Activated effector memory CD4-positive, alpha-beta T cell treated with anti-CD3 and anti-CD28 coated beads, Interleukin-2, amount 50 U/mL, for 16 hours (primary cell): ENCODE results near the gene MTMR12.
"Not testable (repeated sequence)": the region's sequence is repeated elsewhere in the genome, so short reads cannot be mapped to it uniquely, and the experiment has no call there.

ENCODE experiments used
- DNase-seq: peaks from one replicate; pipeline ENCODE4 v3.0.0-alpha.2; 2020

The MTMR12 gene

DNA sequence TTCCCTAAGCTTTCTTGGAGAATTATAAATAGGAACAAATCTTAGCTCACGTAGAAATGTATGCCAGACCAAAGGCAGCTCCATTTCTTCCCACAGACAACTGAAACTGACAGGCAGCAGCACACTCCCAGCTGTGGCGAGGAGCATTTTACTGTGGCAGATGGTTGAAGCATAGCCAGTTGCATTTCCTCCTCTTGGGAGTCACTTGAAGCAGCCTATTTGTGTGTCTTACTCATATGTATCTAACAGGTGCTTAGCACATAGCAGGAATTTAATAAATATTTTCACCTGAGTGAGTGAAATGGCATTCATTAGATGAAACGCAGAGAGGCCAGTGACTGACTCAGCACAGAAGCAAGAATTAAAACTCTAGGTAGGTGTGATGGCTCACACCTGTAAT, 12.3 kb upstream of the MTMR12 start:
- DNase-seq, result no peak

DNA sequence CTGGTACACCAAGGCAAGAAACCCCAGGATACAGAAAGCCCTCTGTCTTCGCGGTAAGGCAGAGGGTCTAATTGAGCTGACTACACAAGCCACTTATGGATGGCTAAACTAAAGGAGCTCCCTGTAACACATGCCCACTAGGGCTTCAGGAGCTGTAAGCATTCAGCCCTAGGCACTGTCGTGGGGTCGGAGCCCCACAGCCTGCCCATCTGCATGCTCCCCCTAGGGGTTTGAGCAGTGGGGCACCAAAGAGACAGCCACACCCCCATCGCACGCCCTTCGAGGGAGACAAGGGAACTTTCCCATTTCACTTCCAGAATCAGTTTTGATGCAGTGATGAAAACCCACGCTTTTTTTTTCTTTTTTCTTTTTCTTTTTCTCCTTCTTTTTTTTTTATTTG, 11.0 kb upstream of the MTMR12 start:
- DNase-seq, result no peak

DNA sequence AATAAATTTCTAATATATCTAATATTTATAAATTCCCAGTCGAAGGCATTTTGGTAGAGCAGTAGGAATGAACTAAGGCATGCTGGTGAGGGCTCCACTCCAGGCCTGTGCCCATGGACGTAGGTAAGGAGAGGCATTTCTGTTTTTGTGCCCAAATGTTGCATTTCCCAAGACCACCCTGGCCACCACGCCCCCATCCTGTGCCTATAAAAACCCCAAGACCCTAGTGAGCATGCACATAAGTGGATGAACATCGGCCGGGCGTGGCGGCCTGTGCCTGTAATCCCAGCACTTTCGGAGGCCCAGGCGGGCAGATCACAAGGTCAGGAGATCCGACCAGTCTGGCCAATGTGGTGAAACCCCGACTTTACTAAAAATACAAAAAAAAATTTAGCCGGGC, 10.1 kb upstream of the MTMR12 start:
- no peak for DNase-seq

DNA sequence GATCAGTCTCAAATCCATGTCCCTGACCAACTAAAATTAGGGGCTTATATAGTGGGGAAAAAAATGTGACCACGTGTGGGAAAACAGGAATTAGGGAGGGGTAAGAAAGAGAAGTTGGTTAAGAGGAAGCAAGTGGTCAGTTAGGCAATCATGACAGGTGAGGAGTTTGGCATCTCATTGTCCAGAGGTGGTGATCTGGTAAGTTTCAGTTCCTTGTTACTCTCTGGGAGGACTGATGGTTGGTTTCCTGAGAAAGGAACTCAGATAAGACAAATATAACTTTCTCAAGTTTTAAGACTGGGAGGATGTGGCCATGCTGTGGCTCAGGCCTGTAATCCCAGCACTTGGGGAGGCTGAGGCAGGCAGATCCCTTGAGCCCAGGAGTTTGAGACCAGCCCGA, 9.0 kb upstream of the MTMR12 start:
- not testable (repeated sequence) for DNase-seq

DNA sequence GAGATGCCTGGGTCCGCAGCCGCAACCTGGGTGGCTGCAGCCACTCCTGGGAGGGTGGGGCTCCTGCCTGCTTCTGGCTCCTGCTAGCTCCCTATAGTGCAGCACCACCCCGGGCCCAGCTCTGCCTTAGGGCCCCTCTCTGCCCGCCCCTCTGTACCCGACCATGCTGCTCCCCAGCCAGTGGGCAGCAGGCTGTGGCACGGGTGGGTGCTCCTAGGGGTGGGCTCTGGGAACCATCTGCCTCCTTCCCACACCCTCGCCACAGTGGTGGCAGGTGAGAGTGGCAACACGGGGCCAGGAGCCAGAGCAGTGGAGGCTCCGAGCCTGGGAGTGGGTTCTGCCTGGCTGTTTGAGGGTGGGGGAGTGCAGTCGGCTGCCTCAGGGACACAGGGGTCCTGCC, 7.8 kb upstream of the MTMR12 start:
- DNase-seq, result no peak

DNA sequence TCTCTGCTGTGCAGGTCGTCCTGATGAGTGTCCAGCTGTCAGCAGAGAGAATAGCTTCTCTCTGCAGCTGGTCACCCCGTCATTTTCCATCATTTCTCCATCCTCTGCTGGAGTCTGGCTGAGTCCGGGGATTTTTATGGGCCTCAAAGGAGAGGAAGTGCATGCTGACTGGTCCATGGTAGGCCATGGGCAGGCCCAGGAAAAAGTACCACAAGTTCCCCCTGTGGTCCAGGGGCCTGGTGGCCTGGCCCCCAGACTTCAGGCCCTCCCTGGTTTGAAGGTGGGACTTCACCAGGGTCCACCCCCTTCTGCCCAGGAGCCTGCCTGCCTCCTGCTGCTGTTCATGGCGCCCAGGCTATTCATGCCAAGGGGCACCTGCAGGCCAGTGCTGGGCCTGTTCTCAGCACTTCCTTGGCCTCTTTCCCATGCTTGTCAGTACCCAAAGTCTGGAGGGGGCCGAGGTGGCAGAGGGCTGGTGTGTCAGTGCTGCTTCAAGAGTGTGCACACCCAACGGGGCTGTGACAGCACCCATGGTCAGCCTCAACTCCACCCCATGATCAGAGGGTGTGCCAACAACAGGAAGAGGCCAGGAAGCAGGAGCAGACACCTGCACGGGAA, 7.3 kb upstream of the MTMR12 start:
- no peak for DNase-seq

DNA sequence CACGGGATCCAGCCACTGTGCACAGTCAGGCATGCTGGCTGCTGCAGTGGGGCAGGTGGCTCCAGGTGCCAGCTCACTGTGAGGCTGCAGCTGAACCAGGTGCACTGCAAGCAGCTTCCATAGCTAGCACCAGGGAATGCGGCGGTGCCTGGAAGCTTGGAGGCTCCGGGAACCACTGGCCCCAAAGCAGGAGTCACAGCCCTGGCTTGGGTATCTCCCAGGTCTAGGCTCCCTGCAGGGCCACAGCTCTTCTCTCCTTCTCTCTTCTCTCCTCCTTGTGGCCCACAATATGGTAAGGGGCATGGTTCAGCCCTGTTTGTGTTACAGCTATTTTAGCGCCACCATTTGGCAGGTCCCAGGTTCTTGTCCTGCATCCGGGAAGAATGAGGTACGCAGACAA, 6.7 kb upstream of the MTMR12 start:
- DNase-seq, result no peak

DNA sequence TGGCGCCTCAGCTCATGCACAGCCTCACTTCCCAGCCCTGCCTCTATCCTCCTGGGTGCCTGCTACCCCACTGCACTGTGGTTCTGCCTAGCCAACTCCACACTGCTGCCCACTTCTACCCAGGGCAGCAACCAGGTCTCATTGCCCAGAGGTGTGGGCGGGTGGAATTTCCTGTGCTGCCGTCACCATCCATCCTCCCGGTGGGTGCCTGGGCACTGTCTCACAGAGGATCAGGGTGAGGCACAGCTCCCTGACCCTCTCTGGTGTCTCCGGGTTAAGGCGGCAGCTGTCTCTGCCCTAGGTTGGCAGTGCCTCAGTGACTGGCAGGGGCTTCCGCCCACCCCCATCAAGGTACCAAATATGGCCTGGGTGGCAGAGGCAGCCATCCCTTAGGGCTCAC, 4.3 kb upstream of the MTMR12 start:
- no peak for DNase-seq

DNA sequence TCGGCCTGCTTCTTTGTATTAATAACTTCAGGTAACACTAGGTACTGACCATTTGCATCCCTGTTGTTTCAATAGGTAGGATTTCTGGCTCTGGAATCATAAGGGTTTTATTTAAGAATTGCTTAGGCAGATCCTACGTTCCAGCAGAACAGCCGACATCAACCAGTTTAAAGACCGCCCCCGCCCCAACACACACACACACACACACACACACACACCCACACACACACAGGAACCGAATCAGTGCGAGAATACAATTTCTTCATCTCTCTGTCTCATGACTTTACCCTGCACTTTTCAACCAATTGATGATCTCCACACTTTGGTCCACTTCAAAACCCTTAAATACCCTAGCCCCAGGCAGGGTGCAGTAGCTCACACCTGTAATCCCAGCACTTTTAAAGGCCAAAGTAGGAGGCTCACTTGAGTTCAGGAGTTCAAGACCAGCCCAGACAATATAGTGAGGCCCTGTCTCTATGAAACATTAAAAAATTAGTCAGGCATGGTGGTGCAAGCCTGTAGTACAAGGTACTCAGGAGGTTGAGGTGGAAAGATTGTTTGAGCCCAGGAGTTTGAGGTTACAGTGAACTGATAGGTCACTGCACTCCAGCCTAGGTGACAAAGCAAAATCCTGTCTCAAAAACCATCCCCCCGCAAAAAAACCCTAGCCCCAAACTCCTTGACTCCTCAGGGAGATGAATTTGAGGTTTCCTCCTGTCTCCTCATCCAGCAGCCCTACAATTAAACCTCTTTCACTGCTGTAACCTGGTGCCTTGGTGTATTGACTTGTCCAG, 2.7 kb upstream of the MTMR12 start:
- no peak for DNase-seq

DNA sequence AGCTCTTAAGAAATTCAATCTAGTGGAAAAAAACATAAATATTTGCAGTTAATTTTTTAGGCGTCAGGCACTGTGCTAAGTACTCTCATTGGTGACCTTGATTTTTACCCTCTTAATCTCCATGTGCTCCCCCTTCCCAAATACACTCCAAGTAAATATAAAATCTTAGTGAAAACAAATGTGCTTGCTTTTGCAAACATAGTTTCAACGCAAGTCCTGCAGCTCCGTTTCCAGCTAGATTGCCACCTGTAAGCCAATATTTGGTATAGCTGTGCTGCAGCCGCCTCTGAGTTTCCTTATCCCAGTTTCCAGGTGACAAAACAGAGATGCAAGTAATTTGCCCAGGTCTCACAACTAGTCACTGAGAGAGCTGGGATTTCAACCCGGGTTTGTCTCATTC, 1.9 kb upstream of the MTMR12 start:
- DNase-seq, result no peak

DNA sequence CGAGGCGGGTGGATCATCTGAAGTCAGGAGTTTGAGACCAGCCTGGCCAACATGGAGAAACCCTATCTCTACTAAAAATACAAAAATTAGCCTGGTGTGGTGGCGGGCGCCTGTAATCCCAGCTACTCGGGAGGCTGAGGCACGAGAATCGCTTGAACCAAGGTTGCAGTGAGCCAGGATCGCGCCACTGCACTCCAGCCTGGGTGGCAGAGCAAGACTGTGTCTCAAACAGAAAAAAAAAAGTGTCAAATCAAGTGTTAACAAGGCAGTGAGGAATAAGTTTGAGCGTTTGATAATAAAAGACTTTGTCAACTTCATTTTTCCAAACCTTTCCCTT, 1.4 kb upstream of the MTMR12 start:
- DNase-seq, result not testable (repeated sequence)

DNA sequence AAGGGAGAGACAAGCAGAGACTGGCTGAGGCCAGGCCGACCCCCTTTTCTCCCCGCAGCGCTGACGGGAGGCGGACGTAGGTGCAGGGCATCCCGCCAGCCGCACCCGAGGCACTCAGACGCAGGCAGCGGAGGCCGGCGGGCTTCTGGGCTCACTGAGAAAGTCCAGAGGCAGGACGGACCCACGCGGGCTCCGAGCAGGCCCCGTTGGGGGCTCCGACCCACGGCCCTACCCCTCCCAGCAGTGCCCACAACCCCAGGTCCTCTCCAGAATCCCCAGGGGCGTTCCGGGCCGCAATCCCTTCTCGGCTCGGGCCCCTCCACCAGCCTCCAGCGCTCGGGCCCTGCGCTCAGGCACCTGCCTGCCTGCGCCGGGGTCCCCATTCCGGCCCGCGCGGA, 543 bp downstream of the MTMR12 start:
- DNase-seq, result peak; percentile 79

DNA sequence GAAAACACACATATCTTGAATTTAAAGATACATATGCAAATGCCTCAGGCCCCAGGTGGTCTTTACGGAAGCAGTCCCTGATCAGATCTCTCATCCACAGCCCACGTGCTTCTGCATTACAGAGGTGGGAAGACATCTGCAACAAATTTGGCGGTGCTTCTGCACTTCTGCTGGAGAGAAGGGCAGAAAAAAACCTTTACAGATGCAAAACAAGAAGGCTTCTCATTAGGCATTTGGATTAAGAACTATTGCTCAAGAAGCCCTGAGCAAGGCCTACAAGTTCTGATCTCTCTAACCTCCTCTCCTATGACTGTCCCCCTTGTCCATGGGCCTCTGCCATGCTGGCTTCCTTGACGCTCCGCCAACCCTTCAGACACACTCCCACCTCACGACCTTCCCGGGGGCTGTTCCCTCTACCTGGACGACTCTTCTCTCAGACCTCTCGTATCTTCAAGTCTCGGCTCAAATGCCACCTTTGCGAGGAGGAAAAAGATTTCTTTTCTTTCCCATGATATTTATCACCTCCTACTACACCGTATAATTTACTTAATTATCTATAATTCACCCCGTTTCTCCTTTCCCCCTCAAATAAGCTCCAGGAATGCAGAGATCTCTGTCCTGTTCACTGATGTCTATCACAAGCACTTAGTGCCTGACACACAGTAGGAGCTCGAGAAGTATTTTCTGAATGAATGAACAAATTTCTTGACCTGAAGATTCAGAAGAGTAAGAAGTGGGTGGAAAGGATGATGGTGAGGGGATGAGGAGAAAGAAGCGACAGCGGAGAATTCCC, 1.1 kb downstream of the MTMR12 start:
- DNase-seq, result no peak

DNA sequence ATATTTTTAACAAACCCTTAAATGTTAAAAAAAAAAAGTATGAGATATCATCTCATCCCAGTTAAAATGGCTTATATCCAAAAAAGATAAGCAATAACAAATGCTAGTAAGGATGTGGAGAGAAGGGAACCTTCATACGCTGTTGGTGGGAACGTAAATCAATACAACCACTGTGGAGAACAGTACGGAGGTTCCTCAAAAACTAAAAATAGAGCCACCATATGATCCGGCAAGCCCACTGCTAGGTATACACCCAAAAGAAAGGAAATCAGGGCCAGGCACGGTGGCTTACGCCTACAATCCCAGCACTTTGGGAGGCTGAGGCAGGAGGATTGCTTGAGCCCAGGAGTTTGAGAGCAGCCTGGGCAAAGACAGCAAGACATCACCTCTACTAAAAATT, 3.0 kb downstream of the MTMR12 start:
- no peak for DNase-seq

DNA sequence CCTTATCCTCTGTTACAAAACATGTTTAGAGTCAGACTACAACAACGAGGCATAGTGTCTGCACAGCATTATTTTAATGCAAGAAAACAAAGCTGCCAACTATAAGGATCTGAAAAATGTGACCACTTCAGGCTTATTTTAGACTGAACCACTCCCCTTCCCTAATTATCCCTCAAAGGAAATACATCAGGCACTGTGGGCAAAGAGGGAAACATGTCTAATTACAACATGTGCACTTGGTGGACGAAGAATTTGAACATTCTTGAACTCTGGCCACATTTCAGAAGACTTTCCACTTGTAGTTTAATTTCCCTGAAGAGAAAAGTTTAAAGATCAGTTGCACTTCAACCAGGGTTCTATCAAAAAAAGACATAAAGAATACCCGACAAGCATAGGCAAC, 3.8 kb downstream of the MTMR12 start:
- DNase-seq, result no peak

DNA sequence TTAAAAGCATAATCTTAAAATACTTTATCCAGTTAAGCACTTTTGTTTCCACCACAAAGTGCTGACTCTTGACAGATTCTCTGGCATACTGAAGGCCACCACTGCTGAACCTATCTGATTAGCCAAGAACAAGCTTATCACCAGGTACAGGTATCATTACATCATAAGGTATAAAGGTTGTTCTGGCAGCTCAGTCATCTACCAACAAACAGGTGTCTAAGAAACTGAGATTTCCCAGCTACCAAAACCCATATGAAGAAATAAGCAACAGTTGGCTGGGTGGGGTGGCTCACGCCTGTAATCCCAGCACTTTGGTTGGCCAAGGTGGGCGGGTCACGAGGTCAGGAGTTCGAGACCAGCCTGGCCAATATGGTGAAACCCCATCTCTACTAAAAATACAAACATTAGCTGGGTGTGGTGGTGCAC, 5.0 kb downstream of the MTMR12 start:
- no peak for DNase-seq

DNA sequence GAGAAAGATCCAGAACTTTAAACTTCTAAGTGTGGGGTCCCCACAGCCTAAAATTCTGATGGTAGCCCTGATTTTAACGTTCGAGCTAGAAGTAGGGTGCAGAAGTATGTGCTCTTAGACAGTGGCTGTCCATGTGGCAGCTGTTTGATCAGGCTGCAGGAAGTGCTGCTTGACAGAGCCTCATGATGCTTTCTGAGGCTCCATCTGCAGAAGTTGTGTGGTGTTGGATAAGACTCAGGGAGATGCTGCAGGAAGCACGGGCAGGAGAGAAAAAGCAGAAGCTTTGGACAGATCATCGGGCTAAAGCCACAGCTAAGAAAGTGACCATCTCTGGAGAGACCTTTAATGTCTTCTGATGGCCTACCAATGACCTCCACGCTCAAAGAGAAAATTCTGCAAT, 8.1 kb downstream of the MTMR12 start:
- no peak for DNase-seq

DNA sequence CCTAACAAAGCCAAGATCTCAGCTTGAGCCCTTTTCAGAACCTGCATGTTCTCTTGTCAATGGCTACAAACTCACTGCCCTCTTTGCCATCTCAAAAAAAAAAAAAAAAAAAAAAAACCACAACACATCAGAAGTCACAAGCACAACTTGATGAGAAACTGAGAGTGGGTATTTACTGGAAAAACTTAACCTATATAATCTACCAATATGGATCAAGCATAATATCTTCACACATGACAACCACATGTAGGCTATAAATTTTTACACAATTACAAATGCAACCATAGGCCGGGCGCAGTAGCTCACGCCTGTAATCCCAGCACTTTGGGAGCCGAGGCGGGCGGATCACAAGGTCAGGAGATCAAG, 9.0 kb downstream of the MTMR12 start:
- no peak for DNase-seq

DNA sequence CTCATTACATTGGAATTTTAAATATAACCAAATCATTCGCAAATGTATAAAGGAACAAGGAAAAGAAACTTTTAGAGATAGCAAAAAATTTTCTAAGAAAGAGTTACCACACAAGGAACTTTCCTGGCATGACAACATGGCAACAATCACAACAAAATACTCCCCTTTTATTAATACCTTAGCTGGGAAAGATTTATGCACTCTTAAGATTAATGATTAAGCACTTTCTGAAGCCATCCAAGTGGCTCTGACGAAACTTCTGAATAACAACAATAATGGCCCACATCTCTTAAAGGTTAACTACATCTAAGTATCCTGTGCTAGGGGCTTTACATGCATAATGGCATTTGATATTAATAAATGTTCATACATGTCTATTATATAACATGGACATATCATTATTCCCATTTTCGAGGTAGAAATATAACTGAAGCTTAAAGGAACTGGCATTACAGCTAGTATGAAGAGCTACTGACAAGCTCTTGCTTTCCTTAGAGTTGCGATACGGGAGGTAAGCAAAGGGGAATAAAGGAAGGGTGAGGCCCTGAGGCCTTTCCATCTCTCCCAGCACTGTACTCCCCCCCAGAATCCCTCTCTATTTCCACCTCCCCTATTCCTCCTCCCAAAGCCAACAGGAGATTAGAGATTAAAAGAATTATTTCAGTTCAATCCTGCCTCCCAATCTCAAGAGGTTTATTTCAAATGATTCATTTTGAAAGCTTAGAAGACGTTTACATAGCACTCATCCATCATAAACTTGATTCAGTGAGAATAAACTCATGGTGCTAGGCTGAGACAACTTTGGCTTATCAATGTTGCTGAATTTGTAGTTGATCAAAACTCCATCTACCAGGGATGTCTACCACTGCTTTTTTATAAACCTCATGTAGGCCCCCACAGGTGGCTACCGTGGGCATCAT, 9.6 kb downstream of the MTMR12 start:
- no peak for DNase-seq

DNA sequence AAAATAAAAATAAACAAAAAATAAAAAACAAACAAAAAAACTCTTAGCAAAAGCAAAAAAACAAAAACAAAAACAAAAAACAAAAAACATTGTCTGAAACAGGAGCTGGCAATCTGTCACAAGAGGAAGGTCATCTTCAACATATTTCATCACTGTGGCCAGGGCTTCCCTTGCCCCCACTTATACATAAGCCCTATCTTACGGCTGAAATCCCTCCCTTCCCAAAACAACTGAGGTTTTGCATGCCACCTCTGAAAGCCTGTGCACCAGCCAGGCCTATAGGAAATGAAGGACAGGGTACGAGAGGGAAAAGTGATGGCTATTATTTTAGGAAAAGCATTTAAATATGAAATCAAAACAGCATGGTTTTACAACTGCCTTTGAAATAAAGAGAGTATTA, 10.8 kb downstream of the MTMR12 start:
- no peak for DNase-seq

DNA sequence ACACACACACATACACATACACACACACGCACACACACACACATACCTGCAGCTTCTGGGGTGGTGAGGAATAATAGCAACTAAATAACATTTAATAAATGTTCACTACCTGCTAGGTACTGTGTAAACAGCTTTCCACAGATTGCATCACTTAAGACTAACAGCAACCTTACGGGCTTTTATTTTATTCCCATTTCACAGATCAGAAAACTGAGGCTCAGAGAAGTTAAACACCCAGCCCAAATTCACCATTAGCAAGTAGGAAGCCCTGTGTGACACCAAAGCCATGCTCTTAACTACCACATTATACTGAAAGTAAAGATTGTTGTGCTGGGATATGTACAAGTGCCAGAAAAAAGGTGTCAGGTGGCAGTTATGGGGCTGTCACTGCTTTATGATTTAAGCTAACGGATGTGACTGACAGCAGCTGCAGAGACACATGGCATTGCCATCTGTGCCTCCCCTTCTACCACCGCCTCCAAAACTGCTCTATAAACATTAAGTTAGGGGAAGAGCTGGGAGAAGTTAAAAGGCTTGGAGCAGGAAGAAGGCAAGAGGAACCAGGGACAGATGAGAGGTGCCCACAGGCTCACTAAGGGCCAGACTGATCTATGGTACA, 13.6 kb downstream of the MTMR12 start:
- DNase-seq, result no peak

DNA sequence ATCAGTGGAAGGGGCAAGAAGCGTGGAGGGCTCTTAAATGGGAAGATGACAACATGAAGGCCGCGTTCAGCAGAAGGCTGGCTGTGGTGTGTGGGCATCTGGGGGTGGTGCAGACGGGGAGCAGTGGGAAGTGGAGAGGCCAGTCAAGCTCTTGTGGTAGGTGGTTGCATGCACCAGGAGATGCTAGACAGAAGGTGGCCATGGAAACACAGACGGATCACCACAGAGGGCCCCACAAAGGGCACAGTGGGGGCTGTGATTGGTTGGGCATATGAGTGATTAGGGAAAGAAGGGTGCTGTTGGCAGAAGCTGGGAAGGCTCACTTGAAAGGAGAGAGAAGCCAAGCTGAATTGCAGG, 14.7 kb downstream of the MTMR12 start:
- no peak for DNase-seq
